Common myeloid progenitor, CD34-positive (primary cell): ENCODE measurements around the gene SGCA.

Source experiments
- CTCF ChIA-PET: fragments of 350-600 bp; sonication (Branson Sonifier 250); formaldehyde crosslinking; loops from one replicate; lab custom pipeline; 2021; ENCODE audit warnings: antibody characterized with exemption; lab: Charles Lee
- POLR2A ChIA-PET: fragments of 350-600 bp; sonication (Branson Sonifier 250); formaldehyde crosslinking; loops from one replicate; lab custom pipeline; 2021; ENCODE audit warnings: antibody characterized with exemption; lab: Charles Lee
- DNase-seq, 3 donors: peaks; one replicate each; pipeline versions ENCODE4 v3.0.0 to v3.0.0-alpha.2; 2013
- H3K27ac ChIP-seq, 2 experiments: 1 replicate in 1 of 2; 2 replicates in 1 of 2; pipeline ENCODE4 v1.7.0; 2013; ENCODE audit warnings: inconsistent platforms in 2 of 2, low read length in 2 of 2, mild to moderate bottlenecking in 2 of 2, low read depth in 1 of 2, moderate library complexity in 1 of 2; ENCODE audit not compliant: severe bottlenecking in 2 of 2, insufficient read depth in 1 of 2, poor library complexity in 1 of 2
- H3K27me3 ChIP-seq, 5 experiments: replicated peaks in 2 of 5; 1 replicate in 3 of 5; 2 replicates in 2 of 5; pipeline versions ENCODE4 v1.6.1 to v1.7.0; 2013; ENCODE audit warnings: low read length in 4 of 5, mild to moderate bottlenecking in 2 of 5, moderate library complexity in 2 of 5, inconsistent platforms in 1 of 5; ENCODE audit not compliant: insufficient read depth in 5 of 5, control insufficient read depth in 4 of 5
- H3K36me3 ChIP-seq, 4 experiments: 1 replicate in 2 of 4; 2 replicates in 2 of 4; pipeline versions ENCODE4 v1.6.1 to v1.7.0; 2013; ENCODE audit warnings: low read length in 3 of 4, control low read depth in 1 of 4, mild to moderate bottlenecking in 1 of 4; ENCODE audit not compliant: control insufficient read depth in 4 of 4, insufficient read depth in 4 of 4
- H3K4me1 ChIP-seq, 4 experiments: 1 replicate in 3 of 4; 2 replicates in 1 of 4; pipeline versions ENCODE4 v1.6.1 to v1.7.1; 2013; ENCODE audit warnings: low read length in 3 of 4, mild to moderate bottlenecking in 3 of 4, control low read depth in 1 of 4, inconsistent platforms in 1 of 4, moderate library complexity in 1 of 4; ENCODE audit not compliant: control insufficient read depth in 4 of 4, insufficient read depth in 4 of 4; ENCODE audit errors: control extremely low read depth in 1 of 4
- H3K4me3 ChIP-seq, 7 experiments: 1 replicate in 4 of 7; 2 replicates in 3 of 7; pipeline versions ENCODE4 v1.5.1 to v1.7.0; 2013; ENCODE audit warnings: mild to moderate bottlenecking in 7 of 7, low read length in 6 of 7, moderate library complexity in 6 of 7, inconsistent platforms in 2 of 7, low read depth in 2 of 7, control low read depth in 1 of 7; ENCODE audit not compliant: insufficient read depth in 4 of 7, control insufficient read depth in 1 of 7; ENCODE audit errors: extremely low read depth in 1 of 7
- H3K9me3 ChIP-seq, 5 experiments: 1 replicate in 4 of 5; 2 replicates in 1 of 5; pipeline versions ENCODE4 v1.6.1 to v1.7.1; 2013; ENCODE audit warnings: low read length in 4 of 5, mild to moderate bottlenecking in 2 of 5, inconsistent platforms in 1 of 5, low read depth in 1 of 5, moderate library complexity in 1 of 5; ENCODE audit not compliant: control insufficient read depth in 4 of 5, insufficient read depth in 2 of 5; ENCODE audit errors: control extremely low read depth in 1 of 5
- WGBS: methylation state at CpG from one replicate; pipeline ENCODE4 v1.1.5; 2013; ENCODE audit not compliant: insufficient coverage; 5-methylcytosine and 5-hydroxymethylcytosine counted together

Gene SGCA

GRCh38 chr17:50165466-50165865 lies 339 bp upstream of the SGCA start:
- H3K36me3 ChIP-seq, result no peaks in the 10 kb centered on the region
- H3K4me1 ChIP-seq, result peaks cover 9 to 37% (median 29%) of the 10 kb centered on the region in 4 experiments
- H3K27me3 ChIP-seq, result no peaks in the 10 kb centered on the region
- WGBS, result 96% methylated on average over 3 of the region's 3 CpGs
- ChIA-PET CTCF (interaction anchor here (1.1 to 3.0 kb wide), 10 partner anchors 9 to 132 kb away, joined by 3 to 11 read pairs (median 6); no protein-coding TSS in a partner anchor), POLR2A (no interaction called here)
- no peak overlapping the region for H3K27ac ChIP-seq
- no peaks in the 10 kb centered on the region for H3K9me3 ChIP-seq
- no peak overlapping the region for H3K4me3 ChIP-seq
- DNase-seq, result no peak

DNA sequence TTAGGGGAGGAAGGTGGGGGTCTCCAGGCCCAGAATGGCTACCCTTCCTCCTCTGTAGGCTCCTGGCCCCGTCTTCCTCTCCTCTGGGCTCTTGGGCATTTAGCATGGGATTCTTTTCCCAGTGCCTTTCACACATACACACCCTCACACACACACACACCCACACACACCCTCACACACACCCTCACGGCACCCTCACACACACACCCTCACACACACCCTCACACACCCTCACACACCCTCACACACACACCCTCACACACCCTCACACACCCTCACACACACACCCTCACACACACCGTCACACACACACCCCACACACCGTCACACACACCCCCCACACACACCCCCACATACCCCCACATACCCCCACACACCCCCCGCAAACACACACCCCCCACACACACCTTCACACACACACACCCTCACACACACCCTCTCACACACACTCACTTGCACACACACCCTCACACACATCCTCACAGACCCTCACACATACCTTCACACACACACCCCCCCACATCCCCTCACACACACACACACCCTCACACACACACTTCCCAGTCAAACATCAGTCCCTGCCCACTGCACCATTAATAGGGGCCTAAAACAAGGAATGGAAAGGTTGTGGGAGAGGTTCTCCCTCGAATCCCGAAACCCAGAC lies 845 bp downstream of the SGCA start:
- no peak overlapping the region for H3K27ac ChIP-seq
- no peak overlapping the region for H3K4me3 ChIP-seq
- POLR2A ChIA-PET, result no interaction called here
- DNase-seq, result no peak
- H3K27me3 ChIP-seq, result no peaks in the 10 kb centered on the region
- no peaks in the 10 kb centered on the region for H3K9me3 ChIP-seq
- no peaks in the 10 kb centered on the region for H3K36me3 ChIP-seq
- 92% methylated on average over 2 of the region's 7 CpGs for WGBS
- peaks cover 4 to 28% (median 21%) of the 10 kb centered on the region in 4 experiments for H3K4me1 ChIP-seq
- CTCF ChIA-PET, result interaction anchor here (1.1 to 5.4 kb wide), 9 partner anchors 8 to 130 kb away, joined by 3 to 46 read pairs (median 5); no protein-coding TSS in a partner anchor

DNA sequence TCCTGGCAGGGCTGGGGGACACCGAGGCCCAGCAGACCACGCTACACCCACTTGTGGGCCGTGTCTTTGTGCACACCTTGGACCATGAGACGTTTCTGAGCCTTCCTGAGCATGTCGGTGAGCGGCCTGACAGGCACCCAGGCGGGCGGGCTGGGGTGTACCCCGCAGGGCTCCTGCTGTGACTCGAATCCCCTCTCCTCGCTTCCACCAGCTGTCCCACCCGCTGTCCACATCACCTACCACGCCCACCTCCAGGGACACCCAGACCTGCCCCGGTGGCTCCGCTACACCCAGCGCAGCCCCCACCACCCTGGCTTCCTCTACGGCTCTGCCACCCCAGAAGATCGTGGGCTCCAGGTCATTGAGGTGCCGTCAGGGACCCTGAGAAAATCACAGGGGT lies 1.6 kb downstream of the SGCA start:
- 97% methylated on average over 17 of the region's 19 CpGs for WGBS
- H3K4me1 ChIP-seq, result peaks cover under 1 to 21% (median 15%) of the 10 kb centered on the region in 4 experiments
- no peak overlapping the region for H3K27ac ChIP-seq
- no peaks in the 10 kb centered on the region for H3K27me3 ChIP-seq
- ChIA-PET CTCF (interaction anchor here (1.1 to 7.7 kb wide), 7 partner anchors 10 to 129 kb away, joined by 3 to 87 read pairs (median 9); no protein-coding TSS in a partner anchor), POLR2A (no interaction called here)
- H3K36me3 ChIP-seq, result no peaks in the 10 kb centered on the region
- H3K4me3 ChIP-seq, result no peak overlapping the region
- no peak for DNase-seq
- H3K9me3 ChIP-seq, result no peaks in the 10 kb centered on the region

DNA sequence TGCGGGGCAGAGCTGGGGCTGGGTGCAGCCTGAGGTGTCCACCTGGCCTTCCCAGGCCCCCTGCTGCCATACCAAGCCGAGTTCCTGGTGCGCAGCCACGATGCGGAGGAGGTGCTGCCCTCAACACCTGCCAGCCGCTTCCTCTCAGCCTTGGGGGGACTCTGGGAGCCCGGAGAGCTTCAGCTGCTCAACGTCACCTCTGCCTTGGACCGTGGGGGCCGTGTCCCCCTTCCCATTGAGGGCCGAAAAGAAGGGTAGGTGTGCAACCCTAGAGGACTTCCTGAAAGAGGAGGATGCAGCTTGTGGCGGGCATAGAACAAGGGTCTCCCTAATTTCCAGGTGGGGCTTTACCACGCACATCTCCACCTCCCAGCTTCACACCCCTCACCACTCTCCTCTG lies 2.5 kb downstream of the SGCA start:
- 84% methylated on average over 11 of the region's 13 CpGs for WGBS

GRCh38 chr17:50169121-50169764 lies 3.4 kb downstream of the SGCA start:
- H3K4me1 ChIP-seq, result peaks cover 0 to 9% (median 5%) of the 10 kb centered on the region in 4 experiments
- WGBS, result 32% methylated on average over 11 of the region's 14 CpGs
- no peak overlapping the region for H3K27ac ChIP-seq
- H3K27me3 ChIP-seq, result no peaks in the 10 kb centered on the region
- POLR2A ChIA-PET, result interaction anchor here (0.6 kb wide), 2 partner anchors 27 to 194 kb away, joined by 3 to 5 read pairs; no protein-coding TSS in a partner anchor
- H3K4me3 ChIP-seq, result peak overlapping the region in 2 of 7 experiments; percentile 15 to 64
- H3K36me3 ChIP-seq, result no peaks in the 10 kb centered on the region
- no peaks in the 10 kb centered on the region for H3K9me3 ChIP-seq
- peak; percentile 86 to 93 (median 92) for DNase-seq
- CTCF ChIA-PET, result interaction anchor here (0.6 to 7.7 kb wide), 42 partner anchors 8 to 134 kb away, joined by 3 to 87 read pairs (median 4); partner anchors contain the start of genes COL1A1 and TMEM92

More for the DNA sequence above, 2.5 kb downstream of the SGCA start:
- Histone ChIP-seq H3K27me3 (no peaks in the 10 kb centered on the region), H3K9me3 (no peaks in the 10 kb centered on the region), H3K4me1 (peaks cover 0 to 17% (median 13%) of the 10 kb centered on the region in 4 experiments), H3K27ac (no peak overlapping the region), H3K4me3 (no peak overlapping the region), H3K36me3 (no peaks in the 10 kb centered on the region)
- ChIA-PET POLR2A (no interaction called here), CTCF (interaction anchor here (0.5 to 7.7 kb wide), 13 partner anchors 10 to 332 kb away, joined by 3 to 87 read pairs (median 4); partner anchors contain the start of genes COL1A1 and TMEM92)
- DNase-seq, result no peak

DNA sequence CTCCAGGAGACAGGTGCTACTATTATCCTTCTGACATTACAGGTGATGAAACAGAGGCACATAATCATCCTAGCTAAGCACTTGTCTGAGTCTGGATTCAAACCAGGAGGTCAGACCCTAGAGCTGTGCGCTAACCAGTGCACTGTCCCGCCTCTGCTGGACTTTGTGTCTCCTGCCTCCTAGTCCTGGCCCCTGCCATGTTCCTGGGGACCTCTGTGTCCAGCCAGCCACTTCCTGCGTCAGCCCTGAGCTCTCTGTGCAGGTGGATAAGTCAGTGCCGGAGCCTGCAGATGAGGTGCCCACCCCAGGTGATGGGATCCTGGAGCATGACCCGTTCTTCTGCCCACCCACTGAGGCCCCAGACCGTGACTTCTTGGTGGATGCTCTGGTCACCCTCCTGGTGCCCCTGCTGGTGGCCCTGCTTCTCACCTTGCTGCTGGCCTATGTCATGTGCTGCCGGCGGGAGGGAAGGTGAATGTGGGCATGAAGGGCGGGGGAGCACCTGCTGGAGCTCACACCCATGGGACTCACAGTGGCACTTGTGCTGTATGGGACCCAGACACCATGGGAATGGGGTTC lies 4.2 kb downstream of the SGCA start:
- Histone ChIP-seq H3K27ac (no peak overlapping the region), H3K4me3 (no peak overlapping the region), H3K4me1 (peaks cover 0 to 6% (median 3%) of the 10 kb centered on the region in 4 experiments), H3K27me3 (no peaks in the 10 kb centered on the region), H3K36me3 (no peaks in the 10 kb centered on the region), H3K9me3 (no peaks in the 10 kb centered on the region)
- CTCF ChIA-PET, result interaction anchor here (0.6 to 7.7 kb wide), 43 partner anchors 8 to 147 kb away, joined by 3 to 87 read pairs (median 4); partner anchors contain the start of gene COL1A1
- DNase-seq, result no peak
- WGBS, result 95% methylated on average over 9 of the region's 9 CpGs
- POLR2A ChIA-PET, result interaction anchor here (0.6 kb wide), 2 partner anchors 27 to 194 kb away, joined by 3 to 5 read pairs; no protein-coding TSS in a partner anchor
